GM23248 (cell line): Measurements from ENCODE around the gene NUDT14.

ENCODE experiments used
- EZH2 ChIP-seq: fragments of 200-600 bp; sonication (generic); IDR thresholded peaks from 2 replicates; pipeline ENCODE4 v1.6.1; 2018; ENCODE audit warnings: antibody characterized with exemption, mild to moderate bottlenecking; ENCODE audit not compliant: insufficient read depth, poor library complexity, severe bottlenecking
- EZH2phosphoT487 ChIP-seq: fragments of 200-600 bp; sonication (generic); IDR thresholded peaks from 2 replicates; pipeline ENCODE4 v1.6.1; 2018; ENCODE audit warnings: antibody characterized with exemption, moderate library complexity, mild to moderate bottlenecking, low read depth; ENCODE audit not compliant: insufficient read depth

DNA sequence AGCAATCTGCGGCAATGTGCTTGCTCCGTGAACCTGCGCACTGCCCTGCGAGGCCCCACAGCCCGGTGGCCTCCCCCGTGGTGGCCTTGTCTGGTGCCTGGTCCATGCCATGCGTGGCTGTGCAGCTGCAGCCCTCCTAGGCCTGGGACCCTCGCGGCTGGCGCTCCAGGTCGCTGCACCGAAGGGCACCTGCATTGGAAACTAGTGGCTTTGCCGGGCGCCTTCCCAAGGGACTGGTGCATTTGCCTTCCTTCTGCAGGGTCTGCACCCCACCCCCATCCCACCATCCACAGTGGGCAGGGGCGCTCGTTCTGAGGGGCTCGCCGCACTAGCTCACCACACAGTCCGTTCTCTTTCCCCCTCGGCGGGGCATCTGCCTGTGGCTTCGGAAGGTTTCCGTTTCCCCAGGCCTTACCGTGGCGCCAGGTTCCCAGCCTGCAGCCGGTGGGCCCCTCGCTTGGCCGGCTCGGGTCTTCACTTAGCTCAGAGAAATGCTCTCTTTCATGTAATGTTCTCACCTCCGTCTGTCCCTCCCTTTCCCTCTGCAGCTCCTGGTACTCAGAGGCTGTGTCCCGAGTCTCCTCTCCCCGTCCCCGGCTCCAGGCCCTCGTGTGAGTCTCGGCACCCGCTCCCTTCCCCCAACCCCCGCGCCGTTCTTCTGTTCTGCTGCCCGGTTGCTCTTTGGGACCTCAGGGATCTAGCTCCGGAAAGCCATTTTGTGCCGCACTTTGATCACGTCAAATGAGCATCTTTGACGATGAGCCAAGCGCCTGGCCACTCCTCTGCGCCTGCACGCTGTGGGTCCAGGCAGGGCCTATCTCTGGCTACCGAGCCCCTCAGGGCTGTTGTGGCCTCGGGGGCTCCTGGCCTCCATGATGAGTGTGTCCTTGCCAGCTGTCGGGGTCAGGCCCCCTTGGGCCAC, 44.5 kb downstream of the NUDT14 start:
- TF ChIP-seq EZH2phosphoT487 (no peak), EZH2 (no peak)
